Cardiac muscle cell (in vitro differentiated cells and primary cell): ENCODE measurements around the gene PPIP5K2. TPM values are rescaled to one million over a fixed set of nuclear protein-coding genes. Genes with fewer than 3 reads are reported as not detected.

ENCODE experiments used
- DNase-seq, 2 donors: peaks; one replicate each; pipeline versions ENCODE4 v3.0.0 to v3.0.0-alpha.2; 2010 to 2017; ENCODE audit warnings: low read depth in 1 of 2, low spot score in 1 of 2
- H3K27ac ChIP-seq: fragments of 200-600 bp; sonication (generic); 2 replicates; pipeline ENCODE4 v1.5.1; 2016
- H3K27me3 ChIP-seq: fragments of 200-600 bp; sonication (generic); 2 replicates; pipeline ENCODE4 v1.6.0; 2016; ENCODE audit warnings: control low read depth
- H3K36me3 ChIP-seq: fragments of 200-600 bp; sonication (generic); 2 replicates; pipeline ENCODE4 v1.5.1; 2016; ENCODE audit warnings: control low read depth
- H3K4me1 ChIP-seq: fragments of 200-600 bp; sonication (generic); 2 replicates; pipeline ENCODE4 v1.8.1; 2017; ENCODE audit warnings: low read depth, mild to moderate bottlenecking, mixed run types
- H3K4me3 ChIP-seq: fragments of 200-600 bp; sonication (generic); 2 replicates; pipeline ENCODE4 v1.5.1; 2016; ENCODE audit warnings: mild to moderate bottlenecking
- H3K9me3 ChIP-seq: fragments of 200-600 bp; sonication (generic); 2 replicates; pipeline ENCODE4 v1.5.1; 2017; ENCODE audit warnings: low read depth, mild to moderate bottlenecking, control low read depth
- polyA plus RNA-seq: library from polyadenylated mRNA; unstranded; fragments of >200 nt; fragmentation: Nextera tagmentation; extraction: Ambion mirVana; gene quantifications from 2 replicates; pipeline ENCODE4 v1.2.1, GENCODE V29; 2016
- total RNA-seq: library from RNA; depleted of rRNA; stranded (reverse); fragments of >200 nt; gene quantifications from 2 replicates; pipeline ENCODE4 v1.2.3, GENCODE V29; 2016
- TF ChIP-seq, protein P1 (sequence below): IDR thresholded peaks from 2 replicates; pipeline ENCODE4 v1.5.1; 2012; ENCODE audit warnings: low read depth, mild to moderate bottlenecking, low read length

Gene PPIP5K2
- total and polyA plus RNA-seq, 2 experiments from 2014 or later = 27.6 to 28.2 TPM

DNA sequence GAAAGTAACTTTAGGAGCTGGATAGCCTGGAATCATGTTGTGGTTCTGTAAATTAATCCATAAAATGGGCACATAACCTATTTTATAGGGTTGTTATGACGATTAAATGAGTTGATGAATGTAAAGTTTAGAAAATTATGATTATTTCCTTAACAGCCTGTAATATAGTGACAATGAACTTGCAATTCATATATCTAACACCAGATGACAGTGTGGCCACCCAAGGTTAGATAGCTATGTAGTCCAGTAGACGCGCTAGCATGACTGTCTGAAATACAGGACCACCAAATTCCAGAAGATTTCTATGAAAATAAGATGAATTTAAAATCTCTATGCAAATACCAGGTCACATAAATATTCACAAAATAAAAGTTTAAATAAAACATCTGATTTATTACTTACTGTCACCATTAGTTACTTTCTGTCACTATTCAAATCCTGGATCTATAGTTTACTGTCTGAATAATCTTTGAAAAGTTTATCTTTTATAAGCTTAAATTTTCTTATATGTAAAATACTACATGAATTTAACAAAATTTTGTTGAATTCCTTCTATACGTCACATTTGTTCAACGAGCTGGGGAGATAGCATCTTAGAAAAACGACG is 112.4 kb downstream of the PPIP5K2 start:
- H3K9me3 ChIP-seq = no peaks in the 10 kb centered on the region
- no peak overlapping the region for H3K4me3 ChIP-seq
- peak; percentile 51 to 71 for DNase-seq
- no peaks in the 10 kb centered on the region for H3K36me3 ChIP-seq
- TF ChIP-seq, protein P1, sequence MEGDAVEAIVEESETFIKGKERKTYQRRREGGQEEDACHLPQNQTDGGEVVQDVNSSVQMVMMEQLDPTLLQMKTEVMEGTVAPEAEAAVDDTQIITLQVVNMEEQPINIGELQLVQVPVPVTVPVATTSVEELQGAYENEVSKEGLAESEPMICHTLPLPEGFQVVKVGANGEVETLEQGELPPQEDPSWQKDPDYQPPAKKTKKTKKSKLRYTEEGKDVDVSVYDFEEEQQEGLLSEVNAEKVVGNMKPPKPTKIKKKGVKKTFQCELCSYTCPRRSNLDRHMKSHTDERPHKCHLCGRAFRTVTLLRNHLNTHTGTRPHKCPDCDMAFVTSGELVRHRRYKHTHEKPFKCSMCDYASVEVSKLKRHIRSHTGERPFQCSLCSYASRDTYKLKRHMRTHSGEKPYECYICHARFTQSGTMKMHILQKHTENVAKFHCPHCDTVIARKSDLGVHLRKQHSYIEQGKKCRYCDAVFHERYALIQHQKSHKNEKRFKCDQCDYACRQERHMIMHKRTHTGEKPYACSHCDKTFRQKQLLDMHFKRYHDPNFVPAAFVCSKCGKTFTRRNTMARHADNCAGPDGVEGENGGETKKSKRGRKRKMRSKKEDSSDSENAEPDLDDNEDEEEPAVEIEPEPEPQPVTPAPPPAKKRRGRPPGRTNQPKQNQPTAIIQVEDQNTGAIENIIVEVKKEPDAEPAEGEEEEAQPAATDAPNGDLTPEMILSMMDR = peak; percentile 79
- H3K27me3 ChIP-seq = no peaks in the 10 kb centered on the region
- no peak overlapping the region for H3K27ac ChIP-seq
- no peaks in the 10 kb centered on the region for H3K4me1 ChIP-seq

DNA sequence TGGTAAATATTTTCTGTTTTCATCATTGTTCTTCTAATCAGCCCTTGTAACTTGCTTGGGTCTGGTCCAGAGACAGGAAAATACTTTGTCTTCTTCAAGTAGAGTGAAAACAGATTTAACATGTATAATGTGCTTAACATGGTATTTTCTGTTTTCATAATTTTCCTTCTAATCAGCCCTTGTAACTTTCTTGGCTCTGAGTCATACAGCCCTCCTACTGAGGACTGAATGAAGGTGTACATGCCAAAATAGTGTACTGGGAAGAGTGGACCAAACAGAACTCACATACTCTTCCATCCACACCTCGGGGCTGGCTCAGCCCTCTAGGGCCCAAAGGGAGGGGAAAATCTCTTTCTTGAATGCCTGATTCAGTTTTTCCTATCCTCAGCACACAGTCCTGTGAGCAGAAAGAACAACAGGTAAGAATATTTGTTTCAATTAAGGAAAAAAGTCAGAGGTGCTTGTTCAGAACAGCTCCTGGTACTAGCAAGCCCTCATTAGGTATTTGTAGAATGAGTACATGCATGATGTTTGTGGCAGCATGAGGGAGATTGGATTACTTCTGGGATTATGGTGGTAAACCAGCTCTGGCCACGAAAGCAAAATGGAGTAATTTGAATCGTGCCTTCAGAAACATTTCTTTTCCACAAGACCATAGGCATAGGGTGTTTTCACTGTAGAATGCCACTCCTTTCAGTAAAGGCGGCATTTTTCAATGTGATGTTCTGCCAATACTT is 114.3 kb downstream of the PPIP5K2 start:
- TF ChIP-seq, protein P1 = no peak
- H3K27ac ChIP-seq = no peak overlapping the region
- no peaks in the 10 kb centered on the region for H3K27me3 ChIP-seq
- peak in 1 of 2 donors; percentile 77 for DNase-seq
- H3K9me3 ChIP-seq = no peaks in the 10 kb centered on the region
- no peaks in the 10 kb centered on the region for H3K36me3 ChIP-seq
- no peaks in the 10 kb centered on the region for H3K4me1 ChIP-seq
- H3K4me3 ChIP-seq = no peak overlapping the region

DNA sequence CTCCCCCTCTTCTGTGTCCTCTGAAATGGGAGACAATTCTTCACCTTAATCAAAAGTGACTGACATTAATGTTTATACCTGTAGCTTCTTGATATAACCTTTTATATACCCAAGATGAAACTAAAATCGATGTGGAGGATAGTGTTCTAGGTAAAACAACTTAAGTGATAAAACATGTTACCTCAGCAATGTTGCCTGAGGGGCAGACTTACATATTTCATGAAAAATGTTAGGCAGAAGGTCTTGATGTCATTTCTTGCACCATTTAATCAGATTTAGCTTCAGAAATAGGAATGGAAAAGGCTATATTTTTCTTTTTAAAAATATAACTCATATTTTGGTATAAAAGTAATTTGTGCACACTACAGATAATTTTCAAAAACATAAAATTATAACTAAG is 115.8 kb downstream of the PPIP5K2 start:
- H3K27me3 ChIP-seq = no peaks in the 10 kb centered on the region
- H3K9me3 ChIP-seq = no peaks in the 10 kb centered on the region
- no peak overlapping the region for H3K27ac ChIP-seq
- TF ChIP-seq, protein P1 = no peak
- no peak for DNase-seq
- H3K4me3 ChIP-seq = no peak overlapping the region
- H3K4me1 ChIP-seq = no peaks in the 10 kb centered on the region
- H3K36me3 ChIP-seq = no peaks in the 10 kb centered on the region

DNA sequence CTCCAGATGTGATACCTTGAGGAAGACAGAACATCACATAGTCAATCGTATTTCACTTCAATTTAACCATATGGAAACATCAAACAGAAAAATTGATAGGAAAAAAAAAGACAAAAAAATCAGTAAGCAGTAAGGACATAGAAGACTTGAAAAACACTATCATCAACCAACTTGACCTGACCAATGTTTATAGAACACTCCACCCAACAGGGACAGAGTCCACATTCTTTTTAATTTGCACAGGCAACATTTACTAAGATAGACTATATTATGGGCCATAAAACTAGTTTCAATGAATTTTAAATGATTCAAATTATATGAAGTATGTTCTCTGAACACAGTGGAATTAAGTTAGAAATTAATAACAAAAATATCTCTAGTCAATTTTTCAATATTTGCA is 117.7 kb downstream of the PPIP5K2 start:
- Histone ChIP-seq H3K9me3 (no peaks in the 10 kb centered on the region), H3K4me3 (no peak overlapping the region), H3K27ac (no peak overlapping the region), H3K4me1 (no peaks in the 10 kb centered on the region), H3K36me3 (no peaks in the 10 kb centered on the region), H3K27me3 (no peaks in the 10 kb centered on the region)
- TF ChIP-seq, protein P1 = no peak
- no peak for DNase-seq

DNA sequence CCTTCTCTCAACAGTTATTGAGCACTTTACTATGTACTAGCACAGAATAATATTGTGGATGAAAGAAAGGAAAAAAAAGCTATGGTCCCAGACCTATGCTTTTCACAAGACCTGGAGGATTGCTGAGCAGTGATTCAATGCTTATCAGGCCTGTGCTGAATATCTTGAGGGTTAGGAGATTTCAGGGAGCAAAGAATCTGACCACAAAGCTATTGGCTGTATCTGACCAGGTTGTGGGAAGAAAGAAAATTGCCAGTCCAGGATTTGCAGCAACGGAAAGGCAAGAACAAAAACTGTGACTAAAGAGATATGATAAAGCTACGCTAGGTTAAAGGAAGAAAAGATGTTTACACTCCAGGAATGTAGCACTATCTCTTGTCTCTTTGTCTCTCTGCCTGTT is 123.6 kb downstream of the PPIP5K2 start:
- peaks cover 4% of the 10 kb centered on the region for H3K4me1 ChIP-seq
- no peaks in the 10 kb centered on the region for H3K27me3 ChIP-seq
- H3K36me3 ChIP-seq = no peaks in the 10 kb centered on the region
- TF ChIP-seq, protein P1 = no peak
- H3K9me3 ChIP-seq = no peaks in the 10 kb centered on the region
- peak overlapping the region; percentile 45 for H3K27ac ChIP-seq
- no peak overlapping the region for H3K4me3 ChIP-seq
- DNase-seq = peak in 1 of 2 donors; percentile 75
